Liver (tissue), 9 donors: ENCODE data around the gene PREX1. TPM values are rescaled to one million over a fixed set of nuclear protein-coding genes. Genes with fewer than 3 reads are reported as not detected.

Experiments
- DNase-seq: peaks from one replicate; pipeline ENCODE4 v3.0.0-alpha.2; 2017; ENCODE audit warnings: low spot score
- H3K27ac ChIP-seq, 2 donors: one replicate each; pipeline ENCODE4 v1.7.0; 2013; ENCODE audit warnings: inconsistent platforms in 2 of 2, low read length in 2 of 2, control low read depth in 1 of 2, low read depth in 1 of 2, mild to moderate bottlenecking in 1 of 2
- H3K27me3 ChIP-seq, 4 donors: one replicate each; pipeline versions ENCODE4 v1.6.1 to v1.7.0; 2013; ENCODE audit warnings: low read length in 3 of 4, inconsistent platforms in 1 of 4, mild to moderate bottlenecking in 1 of 4, moderate library complexity in 1 of 4; ENCODE audit not compliant: control insufficient read depth in 4 of 4, insufficient read depth in 4 of 4
- H3K36me3 ChIP-seq, 4 donors: one replicate each; pipeline versions ENCODE4 v1.6.1 to v1.7.0; 2013; ENCODE audit warnings: low read length in 3 of 4, mild to moderate bottlenecking in 3 of 4, low read depth in 1 of 4, moderate library complexity in 1 of 4; ENCODE audit not compliant: control insufficient read depth in 4 of 4, insufficient read depth in 3 of 4
- H3K4me1 ChIP-seq, 4 donors: one replicate each; pipeline versions ENCODE4 v1.6.1 to v1.7.0; 2013; ENCODE audit warnings: low read length in 3 of 4, mild to moderate bottlenecking in 3 of 4, moderate library complexity in 1 of 4; ENCODE audit not compliant: control insufficient read depth in 4 of 4, insufficient read depth in 4 of 4
- H3K4me3 ChIP-seq, 3 donors: one replicate each; pipeline versions ENCODE4 v1.6.1 to v1.7.0; 2013; ENCODE audit warnings: low read length in 3 of 3, control low read depth in 1 of 3, low read depth in 1 of 3, mild to moderate bottlenecking in 1 of 3
- H3K9ac ChIP-seq, 2 donors: one replicate each; pipeline ENCODE4 v1.7.0; 2013; ENCODE audit warnings: low read length in 2 of 2, mild to moderate bottlenecking in 2 of 2, moderate library complexity in 2 of 2, control low read depth in 1 of 2, low read depth in 1 of 2
- H3K9me3 ChIP-seq, 4 donors: one replicate each; pipeline versions ENCODE4 v1.6.1 to v1.7.0; 2013; ENCODE audit warnings: low read length in 3 of 4; ENCODE audit not compliant: control insufficient read depth in 4 of 4
- CTCF ChIP-seq: fragments of 150-350 bp; IDR thresholded peaks from 2 replicates; pipeline ENCODE4 v1.5.1; 2017; ENCODE audit warnings: improper control_type of control experiment, low read depth, low read length; ENCODE audit not compliant: missing input control
- EGR1 ChIP-seq, 2 donors: IDR thresholded peaks; 2 replicates each; pipeline ENCODE4 v1.6.1; 2016 to 2018; ENCODE audit warnings: antibody characterized with exemption in 2 of 2, low read depth in 2 of 2
- FOXA1 ChIP-seq: IDR thresholded peaks from 2 replicates; pipeline ENCODE4 v1.6.1; 2016; ENCODE audit warnings: antibody characterized with exemption
- HNF4A ChIP-seq, 2 donors: conservative IDR thresholded peaks; 2 replicates each; pipeline ENCODE4 v1.6.1; 2016; ENCODE audit warnings: antibody characterized with exemption in 2 of 2, mild to moderate bottlenecking in 2 of 2
- HNF4G ChIP-seq: IDR thresholded peaks from 2 replicates; pipeline ENCODE4 v1.6.1; 2016; ENCODE audit warnings: antibody characterized with exemption
- JUND ChIP-seq, 2 donors: IDR thresholded peaks; 2 replicates each; pipeline ENCODE4 v1.6.1; 2016; ENCODE audit warnings: antibody characterized with exemption in 2 of 2
- NR2F2 ChIP-seq: IDR thresholded peaks from 2 replicates; pipeline ENCODE4 v1.6.1; 2016; ENCODE audit warnings: antibody characterized with exemption
- RAD21 ChIP-seq, 2 donors: IDR thresholded peaks; 2 replicates each; pipeline ENCODE4 v1.6.1; 2016; ENCODE audit warnings: antibody characterized with exemption in 2 of 2, mild to moderate bottlenecking in 2 of 2
- RXRA ChIP-seq, 2 donors: IDR thresholded peaks; 2 replicates each; pipeline ENCODE4 v1.6.1; 2017 to 2018; ENCODE audit warnings: antibody characterized with exemption in 2 of 2, mild to moderate bottlenecking in 1 of 2
- SP1 ChIP-seq: IDR thresholded peaks from 2 replicates; pipeline ENCODE4 v1.6.1; 2018; ENCODE audit warnings: antibody characterized with exemption, mild to moderate bottlenecking
- TAF1 ChIP-seq: conservative IDR thresholded peaks from 2 replicates; pipeline ENCODE4 v1.6.1; 2016; ENCODE audit warnings: antibody characterized with exemption, mild to moderate bottlenecking
- YY1 ChIP-seq: IDR thresholded peaks from 2 replicates; pipeline ENCODE4 v1.6.1; 2016; ENCODE audit warnings: antibody characterized with exemption, mild to moderate bottlenecking
- WGBS: extraction: QIAGEN DNeasy Blood & Tissue Kit; methylation state at CpG from one replicate; pipeline ENCODE4 v1.1.7; 2013; 5-methylcytosine and 5-hydroxymethylcytosine counted together
- polyA plus RNA-seq, 2 donors: library from polyadenylated mRNA; stranded (reverse) in 1 of 2; unstranded in 1 of 2; fragments of 200-250 nt in 1 of 2; fragments of >200 nt in 1 of 2; fragmentation: Nextera tagmentation in 1 of 2; extraction: Ambion mirVana in 1 of 2; gene quantifications; one replicate each; pipeline versions ENCODE4 v1.2.1 to v1.2.3, GENCODE V29; 2013 to 2015
- total RNA-seq, 2 donors: library from RNA; depleted of rRNA; stranded (reverse); fragments of >200 nt; gene quantifications; one replicate each; pipeline ENCODE4 v1.2.3, GENCODE V29; 2014
- TF ChIP-seq, protein P1 (sequence below): IDR thresholded peaks from 2 replicates; pipeline ENCODE4 v1.6.1; 2016; ENCODE audit warnings: antibody characterized with exemption, mild to moderate bottlenecking
- TF ChIP-seq, protein P2 (sequence below): IDR thresholded peaks from 2 replicates; pipeline ENCODE4 v1.6.1; 2016; ENCODE audit warnings: antibody characterized with exemption
- TF ChIP-seq, protein P3 (sequence below): IDR thresholded peaks from 2 replicates; pipeline ENCODE4 v1.6.1; 2016; ENCODE audit warnings: antibody characterized with exemption
- TF ChIP-seq, protein P4 (sequence below): IDR thresholded peaks from 2 replicates; pipeline ENCODE4 v1.6.1; 2016; ENCODE audit warnings: antibody characterized with exemption
- donor health status: healthy.
- donor health status: healthy.
- donor health status: healthy.
- donor health status: healthy.
- donor health status: healthy.

PREX1 gene
- total and polyA plus RNA-seq, 4 donors = 2.2 to 18.0 (median 10.8) TPM

DNA sequence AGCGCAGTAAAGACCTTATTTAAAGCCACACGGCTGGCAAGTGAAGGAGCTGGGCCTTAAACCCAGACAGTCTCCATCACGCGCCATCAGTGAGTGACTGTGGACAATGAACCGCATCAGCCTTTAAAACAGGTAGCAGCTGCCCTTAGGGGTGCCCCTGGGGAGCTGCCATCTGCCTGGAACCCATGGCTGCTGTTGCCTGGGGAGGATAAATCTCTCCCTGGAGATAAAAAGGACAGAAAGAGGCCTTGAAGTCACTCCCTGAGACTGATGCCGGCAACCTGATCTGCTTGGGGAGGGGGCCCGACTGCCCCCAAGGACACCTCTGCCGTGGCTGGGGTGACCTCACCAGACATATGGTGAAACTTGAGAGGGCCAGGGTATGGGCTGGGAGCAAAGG, 73.5 kb downstream of the PREX1 start:
- H3K36me3 ChIP-seq = peaks cover 0 to 2% (median 0%) of the 10 kb centered on the region in 4 donors
- H3K4me1 ChIP-seq = no peaks in the 10 kb centered on the region
- H3K27ac ChIP-seq = no peak overlapping the region
- TF ChIP-seq TAF1 = no peak
- no peak for TF ChIP-seq NR2F2
- no peak for TF ChIP-seq RXRA (IDR thresholded peaks at IDR 0.05)
- TF ChIP-seq HNF4G = no peak
- TF ChIP-seq SP1 = no peak
- no peak for TF ChIP-seq HNF4A (conservative IDR thresholded peaks at IDR 0.05)
- TF ChIP-seq EGR1 (IDR thresholded peaks at IDR 0.05; ENCODE audit: low read depth in 2 of 2) = no peak
- TF ChIP-seq, protein P1, sequence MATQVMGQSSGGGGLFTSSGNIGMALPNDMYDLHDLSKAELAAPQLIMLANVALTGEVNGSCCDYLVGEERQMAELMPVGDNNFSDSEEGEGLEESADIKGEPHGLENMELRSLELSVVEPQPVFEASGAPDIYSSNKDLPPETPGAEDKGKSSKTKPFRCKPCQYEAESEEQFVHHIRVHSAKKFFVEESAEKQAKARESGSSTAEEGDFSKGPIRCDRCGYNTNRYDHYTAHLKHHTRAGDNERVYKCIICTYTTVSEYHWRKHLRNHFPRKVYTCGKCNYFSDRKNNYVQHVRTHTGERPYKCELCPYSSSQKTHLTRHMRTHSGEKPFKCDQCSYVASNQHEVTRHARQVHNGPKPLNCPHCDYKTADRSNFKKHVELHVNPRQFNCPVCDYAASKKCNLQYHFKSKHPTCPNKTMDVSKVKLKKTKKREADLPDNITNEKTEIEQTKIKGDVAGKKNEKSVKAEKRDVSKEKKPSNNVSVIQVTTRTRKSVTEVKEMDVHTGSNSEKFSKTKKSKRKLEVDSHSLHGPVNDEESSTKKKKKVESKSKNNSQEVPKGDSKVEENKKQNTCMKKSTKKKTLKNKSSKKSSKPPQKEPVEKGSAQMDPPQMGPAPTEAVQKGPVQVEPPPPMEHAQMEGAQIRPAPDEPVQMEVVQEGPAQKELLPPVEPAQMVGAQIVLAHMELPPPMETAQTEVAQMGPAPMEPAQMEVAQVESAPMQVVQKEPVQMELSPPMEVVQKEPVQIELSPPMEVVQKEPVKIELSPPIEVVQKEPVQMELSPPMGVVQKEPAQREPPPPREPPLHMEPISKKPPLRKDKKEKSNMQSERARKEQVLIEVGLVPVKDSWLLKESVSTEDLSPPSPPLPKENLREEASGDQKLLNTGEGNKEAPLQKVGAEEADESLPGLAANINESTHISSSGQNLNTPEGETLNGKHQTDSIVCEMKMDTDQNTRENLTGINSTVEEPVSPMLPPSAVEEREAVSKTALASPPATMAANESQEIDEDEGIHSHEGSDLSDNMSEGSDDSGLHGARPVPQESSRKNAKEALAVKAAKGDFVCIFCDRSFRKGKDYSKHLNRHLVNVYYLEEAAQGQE = no peak
- TF ChIP-seq, protein P2, sequence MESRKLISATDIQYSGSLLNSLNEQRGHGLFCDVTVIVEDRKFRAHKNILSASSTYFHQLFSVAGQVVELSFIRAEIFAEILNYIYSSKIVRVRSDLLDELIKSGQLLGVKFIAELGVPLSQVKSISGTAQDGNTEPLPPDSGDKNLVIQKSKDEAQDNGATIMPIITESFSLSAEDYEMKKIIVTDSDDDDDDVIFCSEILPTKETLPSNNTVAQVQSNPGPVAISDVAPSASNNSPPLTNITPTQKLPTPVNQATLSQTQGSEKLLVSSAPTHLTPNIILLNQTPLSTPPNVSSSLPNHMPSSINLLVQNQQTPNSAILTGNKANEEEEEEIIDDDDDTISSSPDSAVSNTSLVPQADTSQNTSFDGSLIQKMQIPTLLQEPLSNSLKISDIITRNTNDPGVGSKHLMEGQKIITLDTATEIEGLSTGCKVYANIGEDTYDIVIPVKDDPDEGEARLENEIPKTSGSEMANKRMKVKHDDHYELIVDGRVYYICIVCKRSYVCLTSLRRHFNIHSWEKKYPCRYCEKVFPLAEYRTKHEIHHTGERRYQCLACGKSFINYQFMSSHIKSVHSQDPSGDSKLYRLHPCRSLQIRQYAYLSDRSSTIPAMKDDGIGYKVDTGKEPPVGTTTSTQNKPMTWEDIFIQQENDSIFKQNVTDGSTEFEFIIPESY = no peak
- no peak for TF ChIP-seq JUND (IDR thresholded peaks at IDR 0.05)
- no peak for TF ChIP-seq RAD21 (IDR thresholded peaks at IDR 0.05)
- TF ChIP-seq, protein P3, sequence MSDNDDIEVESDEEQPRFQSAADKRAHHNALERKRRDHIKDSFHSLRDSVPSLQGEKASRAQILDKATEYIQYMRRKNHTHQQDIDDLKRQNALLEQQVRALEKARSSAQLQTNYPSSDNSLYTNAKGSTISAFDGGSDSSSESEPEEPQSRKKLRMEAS = no peak
- TF ChIP-seq, protein P4, sequence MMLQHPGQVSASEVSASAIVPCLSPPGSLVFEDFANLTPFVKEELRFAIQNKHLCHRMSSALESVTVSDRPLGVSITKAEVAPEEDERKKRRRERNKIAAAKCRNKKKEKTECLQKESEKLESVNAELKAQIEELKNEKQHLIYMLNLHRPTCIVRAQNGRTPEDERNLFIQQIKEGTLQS = no peak
- TF ChIP-seq YY1 = no peak
- no peak for TF ChIP-seq FOXA1
- no peak for TF ChIP-seq CTCF
- no peak for DNase-seq
- no peaks in the 10 kb centered on the region for H3K27me3 ChIP-seq
- H3K9ac ChIP-seq = no peak overlapping the region
- H3K9me3 ChIP-seq = peaks cover 0 to 4% (median 3%) of the 10 kb centered on the region in 4 donors
- 88% methylated on average over 8 of the region's 8 CpGs for WGBS
- H3K4me3 ChIP-seq = no peak overlapping the region

- no peak overlapping the region for H3K4me3 ChIP-seq
- no peak overlapping the region for H3K27ac ChIP-seq
- no peak for TF ChIP-seq FOXA1
- no peaks in the 10 kb centered on the region for H3K4me1 ChIP-seq
- peaks cover 0 to 2% (median 0%) of the 10 kb centered on the region in 4 donors for H3K36me3 ChIP-seq
- no peak for DNase-seq
- 91% methylated on average over 6 of the region's 6 CpGs for WGBS
- no peaks in the 10 kb centered on the region for H3K27me3 ChIP-seq
- peaks cover 0 to 4% (median 3%) of the 10 kb centered on the region in 4 donors for H3K9me3 ChIP-seq
- H3K9ac ChIP-seq = no peak overlapping the region
These were observed 74.8 kb downstream of the PREX1 start for GRCh38 chr20:48752963-48753362.
